Ishikawa (cell line): ENCODE results near the gene TNFSF12.

Experiments used
- EP300 ChIP-seq: IDR thresholded peaks from 2 replicates; pipeline ENCODE4 v1.6.1; 2012; ENCODE audit warnings: borderline replicate concordance
- RAD21 ChIP-seq: IDR thresholded peaks from 2 replicates; pipeline ENCODE4 v1.6.1; 2012; ENCODE audit warnings: low read depth

DNA sequence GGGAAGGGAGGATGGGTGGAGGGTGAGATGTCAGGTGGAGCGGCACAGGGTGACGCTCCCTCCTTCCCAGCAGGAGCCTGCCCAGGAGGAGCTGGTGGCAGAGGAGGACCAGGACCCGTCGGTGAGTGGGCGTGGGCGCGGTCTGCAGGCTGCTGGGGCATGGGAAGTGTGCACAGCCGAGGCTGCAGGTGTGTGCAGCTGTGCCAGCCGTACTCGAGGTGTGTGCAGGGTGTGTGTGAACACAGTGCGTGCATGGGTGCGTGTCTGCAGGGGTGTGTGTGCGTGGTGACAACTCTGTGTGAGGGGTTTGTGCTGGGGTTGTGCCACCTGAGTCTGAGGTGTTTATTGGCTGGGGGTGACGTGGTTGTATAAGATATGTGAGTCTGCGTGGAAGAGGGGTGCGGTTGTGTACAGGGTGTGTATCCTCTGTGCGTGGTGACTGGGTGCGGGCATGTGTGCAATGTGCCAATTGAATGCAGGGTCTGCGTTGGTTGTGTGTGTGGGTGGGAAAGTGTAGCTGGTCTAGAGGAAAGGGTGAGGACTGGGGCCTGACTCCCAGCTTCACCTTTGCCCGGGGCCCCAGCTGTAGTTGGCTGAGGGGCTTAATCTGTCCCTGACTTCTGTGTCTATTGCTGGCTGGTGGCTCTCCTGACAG, 670 bp downstream of the TNFSF12 start:
- TF ChIP-seq EP300: no peak
- no peak for TF ChIP-seq RAD21
